Measurements from ENCODE around the gene STMND1. TPM values are rescaled to one million over a fixed set of nuclear protein-coding genes. Genes with fewer than 3 reads are reported as not detected.

Gene STMND1
- total RNA-seq, 2 experiments from 2014 or later: not detected

DNA sequence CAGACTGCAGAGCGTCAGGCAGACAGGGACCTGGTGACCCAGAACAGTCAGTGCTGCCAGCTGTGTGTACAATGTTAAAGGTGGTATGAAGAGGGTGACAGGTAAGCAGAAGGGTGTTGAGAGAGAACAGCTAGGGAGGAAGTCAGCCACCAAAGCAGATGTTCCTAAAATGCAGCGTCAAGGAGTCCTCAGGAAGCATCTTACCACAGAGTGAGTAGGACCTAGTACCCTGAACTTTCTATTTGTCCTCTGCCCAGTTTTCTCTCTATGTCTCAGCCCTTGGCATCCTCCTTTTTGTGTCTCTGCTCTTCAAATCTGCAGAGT lies 14.2 kb downstream of the STMND1 start:
- Mint-ChIP-seq H3K4me3 (no peak overlapping the region), H3K4me1 (no peaks in the 10 kb centered on the region)

DNA sequence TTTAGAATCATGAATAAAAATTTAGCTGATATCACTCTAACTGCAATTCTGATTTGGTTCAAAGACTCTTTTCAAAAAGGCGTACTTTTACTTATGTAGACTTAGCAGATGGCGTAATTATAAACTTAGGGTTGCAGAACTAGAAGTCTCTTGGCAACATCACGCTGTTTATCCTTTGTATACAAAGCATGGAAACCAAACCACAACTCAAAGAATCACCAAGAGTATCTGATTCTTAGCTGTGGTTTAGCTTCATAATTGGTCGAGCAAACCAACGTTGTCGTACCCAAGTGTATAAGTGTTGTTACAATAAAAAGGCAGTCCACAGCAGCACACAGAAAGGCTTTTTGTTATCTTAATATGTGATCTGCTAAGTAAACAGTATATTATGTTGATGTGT lies 18.2 kb downstream of the STMND1 start:
- Mint-ChIP-seq H3K36me3 (no peaks in the 10 kb centered on the region), H3K4me1 (no peaks in the 10 kb centered on the region), H3K27me3 (peaks cover 9% of the 10 kb centered on the region), H3K27ac (no peak overlapping the region), H3K9me3 (no peaks in the 10 kb centered on the region), H3K4me3 (no peak overlapping the region)
- no peak for DNase-seq

More for the DNA sequence above, 14.2 kb downstream of the STMND1 start:
- Mint-ChIP-seq H3K36me3 (no peaks in the 10 kb centered on the region), H3K27ac (no peak overlapping the region), H3K9me3 (no peaks in the 10 kb centered on the region), H3K27me3 (peaks cover 12% of the 10 kb centered on the region)
- no peak for DNase-seq

DNA sequence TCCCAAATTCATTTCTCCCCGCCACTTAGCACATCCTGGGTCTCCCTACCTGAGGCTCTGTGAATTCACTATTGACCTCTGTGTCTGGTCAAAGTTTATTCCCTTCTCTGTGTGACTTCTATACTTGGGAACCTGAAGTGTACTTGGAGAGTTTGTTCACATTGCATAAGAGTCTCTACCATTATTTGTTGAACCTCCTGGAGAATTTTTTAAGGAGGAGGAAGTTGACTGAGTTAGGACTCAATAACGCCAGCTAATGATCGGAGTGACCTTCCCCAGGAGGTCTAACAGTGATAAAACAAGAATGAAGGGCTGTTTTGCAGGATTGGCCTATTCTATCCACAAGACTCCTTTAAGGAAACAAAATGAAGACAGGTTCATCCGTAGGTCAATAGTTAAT lies 23.6 kb downstream of the STMND1 start:
- Mint-ChIP-seq H3K27ac (no peak overlapping the region), H3K27me3 (peaks cover 9% of the 10 kb centered on the region), H3K4me3 (no peak overlapping the region), H3K4me1 (no peaks in the 10 kb centered on the region), H3K9me3 (no peaks in the 10 kb centered on the region), H3K36me3 (no peaks in the 10 kb centered on the region)
- DNase-seq: no peak

DNA sequence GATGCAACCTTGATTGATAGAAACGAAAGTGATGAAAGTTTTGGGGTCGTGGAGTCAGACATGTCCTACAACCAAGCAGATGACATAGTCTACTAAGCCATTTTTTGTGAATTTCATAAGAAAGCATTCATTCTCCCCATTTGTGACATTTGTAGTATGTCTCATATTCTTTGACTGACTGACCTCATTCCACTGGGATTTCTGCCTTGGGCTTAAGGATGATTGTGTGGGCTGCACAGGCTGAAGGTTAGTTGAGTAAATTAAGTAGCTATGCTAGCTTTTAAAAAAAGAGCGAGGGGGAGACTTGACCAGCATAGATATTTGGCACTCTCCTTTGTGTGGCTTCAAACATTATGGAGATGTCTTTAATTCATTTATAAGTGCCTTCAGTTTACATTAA lies 28.9 kb downstream of the STMND1 start:
- Mint-ChIP-seq H3K9me3 (peaks cover 6% of the 10 kb centered on the region), H3K27ac (no peak overlapping the region), H3K36me3 (no peaks in the 10 kb centered on the region), H3K27me3 (peaks cover 25% of the 10 kb centered on the region), H3K4me3 (no peak overlapping the region), H3K4me1 (no peaks in the 10 kb centered on the region)
- DNase-seq: no peak

DNA sequence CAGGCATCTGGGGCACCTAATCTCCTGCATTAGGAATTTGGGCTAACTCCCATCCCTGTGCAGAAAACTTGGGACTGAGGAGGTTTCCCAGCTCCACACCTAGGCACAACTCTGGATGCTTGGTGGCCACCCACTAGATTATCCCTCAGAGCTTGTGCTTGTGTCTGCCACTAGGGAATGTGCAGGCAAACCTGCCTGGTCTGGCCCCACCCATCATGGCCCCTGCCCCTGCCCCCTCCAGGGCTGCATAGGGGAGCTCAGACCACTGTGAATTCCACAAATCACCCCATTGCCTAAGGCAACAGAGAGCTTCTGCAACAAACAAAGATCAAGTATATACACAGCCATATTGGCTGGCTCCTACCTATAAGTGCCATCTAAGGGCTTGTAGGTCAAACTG lies 31.1 kb downstream of the STMND1 start:
- H3K9me3 Mint-ChIP-seq: peaks cover 15% of the 10 kb centered on the region
- peaks cover 25% of the 10 kb centered on the region for H3K27me3 Mint-ChIP-seq
- no peak for DNase-seq
- no peaks in the 10 kb centered on the region for H3K36me3 Mint-ChIP-seq
- no peak overlapping the region for H3K27ac Mint-ChIP-seq
- H3K4me3 Mint-ChIP-seq: no peak overlapping the region
- no peaks in the 10 kb centered on the region for H3K4me1 Mint-ChIP-seq

DNA sequence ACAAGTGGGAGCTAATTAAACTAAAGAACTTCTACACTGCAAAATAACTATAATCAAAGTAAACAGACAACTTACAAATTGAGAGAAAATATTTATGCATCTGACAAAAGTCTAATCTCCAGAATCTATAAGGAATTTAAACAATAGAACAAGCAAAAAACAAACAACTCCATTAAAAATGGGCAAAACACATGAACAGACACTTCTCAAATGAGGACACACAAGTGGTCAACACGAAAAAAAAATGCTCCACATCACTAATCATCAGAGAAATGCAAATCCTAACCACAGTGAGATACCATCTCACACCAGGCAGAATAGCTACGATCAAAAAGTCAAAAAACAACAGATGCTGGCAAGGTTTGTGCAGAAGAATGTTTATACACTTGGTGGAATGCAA lies 36.2 kb downstream of the STMND1 start:
- Mint-ChIP-seq H3K4me1 (no peaks in the 10 kb centered on the region), H3K36me3 (no peaks in the 10 kb centered on the region), H3K27ac (no peak overlapping the region), H3K9me3 (peaks cover 26% of the 10 kb centered on the region), H3K27me3 (peaks cover 18% of the 10 kb centered on the region), H3K4me3 (no peak overlapping the region)
- no peak for DNase-seq

DNA sequence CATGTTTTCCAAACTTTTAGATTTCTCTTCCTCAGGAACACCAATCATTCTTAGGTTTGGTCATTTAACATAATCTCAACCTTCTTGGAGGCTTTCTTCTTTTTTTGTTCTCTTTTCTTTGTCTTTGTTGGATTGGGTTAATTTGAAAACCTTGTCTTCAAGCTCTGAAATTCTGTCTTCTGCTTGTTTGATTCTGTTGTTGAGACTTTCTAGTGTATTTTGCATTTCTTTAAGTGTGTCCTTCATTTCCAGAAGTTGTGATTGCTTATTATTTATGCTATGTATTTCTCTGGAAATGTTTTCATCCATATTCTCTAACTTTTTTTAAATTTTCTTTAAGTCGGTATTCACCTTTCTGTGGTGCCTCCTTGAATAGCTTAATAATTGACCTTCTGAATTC lies 42.2 kb downstream of the STMND1 start:
- H3K36me3 Mint-ChIP-seq: no peaks in the 10 kb centered on the region
- no peaks in the 10 kb centered on the region for H3K4me1 Mint-ChIP-seq
- H3K9me3 Mint-ChIP-seq: peaks cover 19% of the 10 kb centered on the region
- no peaks in the 10 kb centered on the region for H3K27me3 Mint-ChIP-seq
- H3K27ac Mint-ChIP-seq: no peak overlapping the region
- no peak for DNase-seq
- no peak overlapping the region for H3K4me3 Mint-ChIP-seq

DNA sequence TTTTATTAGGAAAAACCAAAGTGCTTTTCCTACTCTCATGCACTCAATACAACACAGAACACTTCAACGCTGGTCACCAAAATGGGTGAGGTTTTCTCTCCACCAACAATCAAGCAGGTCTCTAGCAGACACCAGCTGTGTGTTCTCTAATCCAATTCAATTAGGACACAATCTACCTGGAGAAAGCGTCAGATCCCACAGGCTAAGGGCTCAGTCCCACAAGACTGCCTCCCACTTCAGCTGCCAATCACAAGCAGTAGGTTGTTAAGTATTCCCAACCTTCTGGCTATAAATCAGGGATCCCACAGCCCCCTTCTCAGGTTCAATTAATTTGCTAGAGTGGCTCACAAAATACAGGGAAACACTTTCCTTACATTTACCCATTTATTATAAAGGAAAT lies 47.7 kb downstream of the STMND1 start:
- Mint-ChIP-seq H3K27me3 (peaks cover 4% of the 10 kb centered on the region), H3K4me3 (no peak overlapping the region), H3K27ac (no peak overlapping the region), H3K36me3 (no peaks in the 10 kb centered on the region), H3K4me1 (no peaks in the 10 kb centered on the region), H3K9me3 (peaks cover 10% of the 10 kb centered on the region)
- DNase-seq: no peak

DNA sequence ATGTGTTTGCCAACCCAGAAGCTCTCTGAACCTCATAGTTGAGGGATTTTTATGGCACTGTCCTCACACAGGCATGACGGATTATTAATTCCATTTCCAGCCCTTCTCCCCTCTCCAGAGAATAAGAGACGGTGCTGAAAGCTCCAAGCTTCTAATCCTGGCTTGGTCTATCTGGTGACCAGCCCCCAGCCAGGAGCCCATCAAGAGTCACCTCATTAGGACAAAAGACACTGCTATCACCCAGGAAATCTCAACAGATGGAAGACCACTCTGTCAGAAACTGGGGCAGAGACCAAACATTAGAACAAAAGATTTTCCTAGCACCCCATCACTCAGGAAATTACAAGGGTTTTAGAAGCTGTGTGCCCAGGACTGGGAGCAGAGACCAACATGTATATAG lies 48.2 kb downstream of the STMND1 start:
- H3K27me3 Mint-ChIP-seq: peaks cover 4% of the 10 kb centered on the region
- H3K27ac Mint-ChIP-seq: no peak overlapping the region
- DNase-seq: no peak
- no peaks in the 10 kb centered on the region for H3K4me1 Mint-ChIP-seq
- H3K36me3 Mint-ChIP-seq: no peaks in the 10 kb centered on the region
- peaks cover 8% of the 10 kb centered on the region for H3K9me3 Mint-ChIP-seq
- H3K4me3 Mint-ChIP-seq: no peak overlapping the region

DNA sequence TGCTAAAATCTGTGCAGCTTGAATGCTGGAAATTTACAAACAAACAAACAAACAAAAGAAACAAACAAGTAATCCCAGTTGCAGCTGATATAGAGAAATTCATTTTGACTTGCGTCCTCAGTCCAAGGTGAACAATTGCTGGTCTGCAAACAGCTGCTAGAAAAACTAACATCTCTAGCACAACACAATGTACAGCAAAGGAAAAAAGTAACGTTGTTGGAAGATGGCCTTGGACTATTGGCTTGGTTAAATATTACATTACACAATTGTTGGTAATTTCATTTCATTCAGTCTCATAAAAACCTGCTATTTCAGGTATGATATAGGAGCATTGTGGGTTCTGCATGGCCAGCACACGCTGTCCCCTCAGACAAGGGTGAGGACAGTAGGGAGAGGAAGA lies 50.0 kb downstream of the STMND1 start:
- H3K9me3 Mint-ChIP-seq: peaks cover 8% of the 10 kb centered on the region
- H3K27me3 Mint-ChIP-seq: peaks cover 4% of the 10 kb centered on the region
- no peak overlapping the region for H3K4me3 Mint-ChIP-seq
- no peak for DNase-seq
- no peaks in the 10 kb centered on the region for H3K4me1 Mint-ChIP-seq
- no peak overlapping the region for H3K27ac Mint-ChIP-seq
- no peaks in the 10 kb centered on the region for H3K36me3 Mint-ChIP-seq

DNA sequence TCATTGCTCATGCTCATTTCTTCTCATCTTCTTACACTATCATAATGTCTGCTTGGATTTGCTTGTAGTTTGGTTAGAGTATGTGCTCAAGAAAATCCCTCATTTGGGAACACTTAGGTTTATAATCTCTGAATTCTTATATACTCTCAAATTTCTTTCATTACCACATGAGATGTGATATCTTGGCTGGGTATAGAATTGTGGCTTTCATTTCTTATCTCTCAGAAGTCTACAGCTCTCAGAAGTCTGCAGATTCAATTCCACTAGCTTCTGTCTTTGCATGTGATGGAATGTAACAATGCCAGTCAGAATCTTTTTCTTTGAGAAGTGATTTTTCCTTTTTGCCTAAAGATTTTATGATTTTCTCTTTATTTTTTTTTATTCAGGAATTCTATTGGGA lies 50.9 kb downstream of the STMND1 start:
- Mint-ChIP-seq H3K4me1 (no peaks in the 10 kb centered on the region), H3K27me3 (peaks cover 4% of the 10 kb centered on the region), H3K36me3 (no peaks in the 10 kb centered on the region), H3K9me3 (peaks cover 8% of the 10 kb centered on the region), H3K4me3 (no peak overlapping the region), H3K27ac (no peak overlapping the region)
- DNase-seq: no peak

DNA sequence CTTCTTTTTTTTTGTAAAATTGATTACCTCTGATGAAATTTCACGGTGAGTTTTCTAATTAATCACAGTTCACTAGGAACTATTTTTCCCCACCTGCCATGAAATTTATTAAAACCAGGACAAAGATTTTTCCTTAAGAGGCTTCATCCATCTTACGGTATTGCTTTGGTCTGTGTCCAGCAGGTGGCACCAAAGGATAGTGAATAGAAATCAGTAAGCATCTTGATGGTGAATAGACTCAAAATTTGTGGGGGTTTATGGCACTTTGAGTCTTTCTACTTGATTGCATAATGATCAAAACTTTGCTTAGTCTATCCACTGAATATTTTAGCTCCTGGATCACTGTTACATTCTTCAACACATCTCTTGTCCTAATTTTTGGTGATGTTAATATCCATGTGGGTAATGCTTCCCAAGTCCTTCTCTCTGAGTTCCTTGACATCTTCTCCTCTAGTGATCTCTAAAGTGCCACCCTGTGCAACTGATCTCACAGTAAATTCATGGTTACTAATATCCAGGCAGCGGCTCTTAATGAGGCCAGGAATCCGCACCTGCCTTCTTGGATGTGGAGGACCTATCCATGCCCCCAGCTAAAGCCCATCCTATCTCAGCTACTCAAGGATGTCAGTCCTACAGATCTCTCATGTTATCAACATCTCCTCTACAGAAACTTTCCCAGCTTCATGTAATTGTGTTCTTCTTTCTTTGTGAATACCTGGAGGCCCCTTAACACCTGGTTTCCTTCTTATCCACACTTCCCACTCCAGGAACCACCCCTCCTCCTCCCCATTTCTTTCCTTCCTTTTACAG lies 54.5 kb downstream of the STMND1 start:
- no peaks in the 10 kb centered on the region for H3K36me3 Mint-ChIP-seq

DNA sequence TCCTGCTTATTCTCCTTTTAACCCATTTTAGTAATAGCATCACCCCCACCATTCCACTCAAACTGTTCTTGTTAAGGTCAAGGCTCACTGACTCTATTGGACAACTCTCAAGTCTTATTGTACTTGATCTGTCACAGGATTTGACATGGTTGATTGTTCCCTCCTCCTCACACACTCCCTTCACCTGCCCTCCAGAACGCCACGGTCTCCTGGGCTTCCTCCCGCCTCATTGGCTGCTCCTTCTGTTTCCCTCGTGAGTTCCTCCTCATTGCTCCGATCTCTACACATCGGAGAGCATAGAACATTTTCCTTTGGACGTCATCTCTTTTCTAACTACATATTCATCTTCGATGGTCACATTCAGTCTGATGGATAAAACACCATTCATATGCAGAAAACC lies 55.1 kb downstream of the STMND1 start:
- no peaks in the 10 kb centered on the region for H3K36me3 Mint-ChIP-seq
- H3K4me1 Mint-ChIP-seq: no peaks in the 10 kb centered on the region
- peaks cover 16% of the 10 kb centered on the region for H3K27me3 Mint-ChIP-seq
- no peak overlapping the region for H3K4me3 Mint-ChIP-seq
- no peak overlapping the region for H3K27ac Mint-ChIP-seq
- peaks cover 8% of the 10 kb centered on the region for H3K9me3 Mint-ChIP-seq
- DNase-seq: no peak

More for the DNA sequence above, 54.5 kb downstream of the STMND1 start:
- H3K4me3 Mint-ChIP-seq: no peak overlapping the region
- DNase-seq: peak; percentile 32
- peaks cover 9% of the 10 kb centered on the region for H3K27me3 Mint-ChIP-seq
- H3K27ac Mint-ChIP-seq: no peak overlapping the region
- H3K4me1 Mint-ChIP-seq: no peaks in the 10 kb centered on the region
- H3K9me3 Mint-ChIP-seq: peaks cover 8% of the 10 kb centered on the region

DNA sequence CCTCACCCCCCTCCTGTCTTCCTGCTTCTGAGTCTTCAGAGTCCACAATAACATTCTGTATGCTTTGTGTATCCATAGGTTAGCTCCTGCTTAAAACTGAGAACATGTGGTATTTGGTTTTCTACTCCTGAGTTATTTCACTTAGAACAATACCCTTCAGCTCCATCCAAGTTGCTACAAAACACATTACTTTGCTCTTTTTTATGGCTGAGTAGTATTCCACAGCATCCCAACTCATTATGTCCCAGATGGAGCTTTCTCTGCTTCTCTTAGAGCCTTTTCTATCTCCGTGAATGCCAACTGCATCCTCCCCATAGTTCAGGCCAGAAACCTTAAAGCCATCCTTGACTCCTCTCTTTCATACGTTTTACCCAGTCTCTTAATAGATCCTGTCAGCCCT lies 55.8 kb downstream of the STMND1 start:
- Mint-ChIP-seq H3K4me1 (no peaks in the 10 kb centered on the region), H3K9me3 (peaks cover 3% of the 10 kb centered on the region), H3K27me3 (peaks cover 18% of the 10 kb centered on the region), H3K4me3 (no peak overlapping the region), H3K36me3 (no peaks in the 10 kb centered on the region), H3K27ac (no peak overlapping the region)
- DNase-seq: no peak

DNA sequence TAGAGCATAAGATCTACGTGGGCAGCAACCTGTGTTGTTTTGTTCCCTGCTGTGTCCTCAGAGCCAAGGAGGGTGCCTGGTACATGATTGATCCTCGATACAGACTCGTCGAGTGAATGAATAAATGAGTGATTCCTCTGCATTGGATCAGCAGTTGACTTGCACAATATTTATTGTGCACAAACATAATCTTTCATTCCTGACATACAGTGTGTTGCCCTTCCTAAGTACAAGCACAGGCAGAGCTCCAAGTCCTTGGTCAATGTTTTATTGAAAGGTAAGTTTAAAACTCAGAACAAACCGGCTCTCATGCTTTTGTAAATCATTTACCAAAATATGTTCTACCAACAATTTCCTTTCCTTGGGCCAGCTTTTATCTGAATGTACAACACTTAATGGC lies 57.4 kb downstream of the STMND1 start:
- no peaks in the 10 kb centered on the region for H3K36me3 Mint-ChIP-seq
- H3K27ac Mint-ChIP-seq: no peak overlapping the region
- no peak overlapping the region for H3K4me3 Mint-ChIP-seq
- H3K9me3 Mint-ChIP-seq: no peaks in the 10 kb centered on the region
- peaks cover 28% of the 10 kb centered on the region for H3K27me3 Mint-ChIP-seq
- no peaks in the 10 kb centered on the region for H3K4me1 Mint-ChIP-seq
- no peak for DNase-seq

DNA sequence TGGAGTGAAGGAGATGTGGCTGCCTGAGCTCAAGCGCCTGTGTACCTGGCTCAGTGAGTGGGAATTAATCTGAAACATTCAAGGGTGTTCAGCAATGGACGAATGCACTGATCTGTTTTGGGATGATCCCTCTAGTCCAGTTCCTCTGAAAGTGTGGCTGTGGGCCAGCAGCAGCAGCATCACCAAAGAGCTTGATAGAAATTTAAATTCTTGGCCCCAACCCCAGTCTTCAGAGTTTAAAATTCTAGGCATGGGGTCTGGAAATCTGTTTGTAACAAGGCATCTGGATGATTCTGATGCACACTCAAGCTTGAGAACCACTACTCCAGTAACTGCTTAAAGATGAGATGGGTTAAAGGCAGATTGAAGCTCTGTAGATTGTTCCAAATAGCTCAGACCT lies 59.2 kb downstream of the STMND1 start:
- H3K4me1 Mint-ChIP-seq: no peaks in the 10 kb centered on the region
- H3K36me3 Mint-ChIP-seq: no peaks in the 10 kb centered on the region
- no peak overlapping the region for H3K27ac Mint-ChIP-seq
- peaks cover 32% of the 10 kb centered on the region for H3K27me3 Mint-ChIP-seq
- DNase-seq: no peak
- H3K4me3 Mint-ChIP-seq: no peak overlapping the region
- no peaks in the 10 kb centered on the region for H3K9me3 Mint-ChIP-seq

Measured in activated naive CD8-positive, alpha-beta T cell treated with anti-CD3 and anti-CD28 coated beads for 36 hours (primary cell).